ENCODE measurements around the gene SMIM29.

SMIM29 gene

DNA sequence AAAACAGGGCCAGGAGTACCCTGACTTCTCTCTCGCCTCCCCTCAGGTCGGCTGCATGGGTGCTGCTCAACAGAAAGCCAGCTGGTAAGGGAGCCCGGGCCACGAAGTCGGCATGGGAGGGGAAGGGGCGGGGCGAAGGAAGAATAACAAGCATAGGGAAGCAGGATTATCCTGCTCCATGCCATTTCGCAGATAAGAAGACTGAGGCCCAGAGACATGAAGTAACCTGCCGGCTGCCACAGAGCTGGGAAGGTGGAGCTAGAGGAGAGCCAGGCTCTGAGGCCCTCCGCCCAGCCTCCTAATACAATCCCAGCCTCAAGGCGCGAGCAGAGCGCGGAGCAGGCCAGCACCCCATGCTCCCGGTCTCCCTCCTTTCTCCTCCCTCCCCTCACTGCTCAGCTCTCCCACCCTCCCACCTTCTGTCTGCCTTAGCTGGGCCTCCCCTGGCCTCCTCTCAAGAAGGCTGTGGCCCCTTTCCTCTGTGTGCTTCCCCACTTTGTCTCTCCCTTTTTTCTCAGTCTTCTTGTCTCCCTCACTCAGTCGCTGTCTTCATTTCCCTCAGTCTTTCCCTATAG is 25.3 kb downstream of the SMIM29 start:
- Histone ChIP-seq H3K9me3 (ENCODE audit: low read length) (no peaks in the 10 kb centered on the region), H3K4me3 (ENCODE audit: low read length) (peak overlapping the region; percentile 42), H3K4me1 (ENCODE audit: insufficient read depth, low read length) (peaks cover 8% of the 10 kb centered on the region), H3K27me3 (ENCODE audit: insufficient read depth, low read length) (peaks cover 3% of the 10 kb centered on the region), H2AFZ (ENCODE audit: low read depth, low read length) (peak overlapping the region; percentile 56), H3K36me3 (ENCODE audit: insufficient read depth, low read length) (no peaks in the 10 kb centered on the region)

GRCh38 chr6:34218691-34219090 is 30.1 kb downstream of the SMIM29 start:
- no peaks in the 10 kb centered on the region for H3K9me3 ChIP-seq (ENCODE audit: low read length)
- no peak overlapping the region for H2AFZ ChIP-seq (ENCODE audit: low read depth, low read length)
- no peaks in the 10 kb centered on the region for H3K36me3 ChIP-seq (ENCODE audit: insufficient read depth, low read length)
- H3K4me1 ChIP-seq (ENCODE audit: insufficient read depth, low read length): no peaks in the 10 kb centered on the region
- H3K4me3 ChIP-seq (ENCODE audit: low read length): no peak overlapping the region
- H3K27me3 ChIP-seq (ENCODE audit: insufficient read depth, low read length): peaks cover 3% of the 10 kb centered on the region

GRCh38 chr6:34213772-34214171 is 35.0 kb downstream of the SMIM29 start:
- Histone ChIP-seq H3K9me3 (ENCODE audit: low read length) (no peaks in the 10 kb centered on the region), H2AFZ (ENCODE audit: low read depth, low read length) (no peak overlapping the region), H3K27me3 (ENCODE audit: insufficient read depth, low read length) (no peaks in the 10 kb centered on the region), H3K4me3 (ENCODE audit: low read length) (no peak overlapping the region), H3K4me1 (ENCODE audit: insufficient read depth, low read length) (no peaks in the 10 kb centered on the region), H3K36me3 (ENCODE audit: insufficient read depth, low read length) (no peaks in the 10 kb centered on the region)

DNA sequence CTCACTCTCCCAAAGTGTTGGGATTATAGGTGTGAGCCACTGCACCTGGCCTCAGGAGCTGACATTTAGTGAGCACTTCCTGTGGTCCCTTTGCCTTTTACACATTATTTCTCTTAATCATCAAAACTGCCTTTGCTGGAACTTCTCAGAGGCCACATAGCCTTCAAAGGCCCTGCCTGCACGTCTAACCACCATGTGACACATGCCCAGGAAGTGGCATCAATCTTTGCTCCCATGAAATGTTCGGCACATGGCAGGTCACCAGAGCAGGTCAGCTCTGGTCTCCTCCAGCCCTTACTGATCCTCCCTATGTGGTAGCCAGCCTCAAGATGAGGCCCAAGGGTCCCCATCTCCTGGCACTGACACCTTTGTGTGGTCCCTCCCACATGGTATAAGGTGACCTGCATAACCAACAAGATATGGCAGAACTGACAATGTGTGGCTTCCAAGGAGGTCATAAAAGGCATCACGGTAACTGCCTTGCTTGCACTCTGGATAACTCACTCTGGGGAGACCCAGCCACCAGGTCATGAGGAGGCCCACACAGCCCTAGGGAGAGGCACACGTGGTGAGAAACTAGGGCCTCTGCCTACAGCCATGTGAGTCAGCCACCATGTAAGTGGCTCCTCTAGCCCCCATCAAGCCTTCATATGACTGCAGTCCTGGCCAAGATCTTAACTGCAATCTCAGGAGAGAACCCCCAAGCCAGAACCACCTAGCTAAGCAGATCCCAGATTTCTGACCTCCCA is 40.9 kb downstream of the SMIM29 start:
- H3K9me3 ChIP-seq (ENCODE audit: low read length): no peaks in the 10 kb centered on the region
- H3K4me3 ChIP-seq (ENCODE audit: low read length): no peak overlapping the region
- H3K4me1 ChIP-seq (ENCODE audit: insufficient read depth, low read length): no peaks in the 10 kb centered on the region
- no peaks in the 10 kb centered on the region for H3K27me3 ChIP-seq (ENCODE audit: insufficient read depth, low read length)
- no peaks in the 10 kb centered on the region for H3K36me3 ChIP-seq (ENCODE audit: insufficient read depth, low read length)
- no peak overlapping the region for H2AFZ ChIP-seq (ENCODE audit: low read depth, low read length)

DNA sequence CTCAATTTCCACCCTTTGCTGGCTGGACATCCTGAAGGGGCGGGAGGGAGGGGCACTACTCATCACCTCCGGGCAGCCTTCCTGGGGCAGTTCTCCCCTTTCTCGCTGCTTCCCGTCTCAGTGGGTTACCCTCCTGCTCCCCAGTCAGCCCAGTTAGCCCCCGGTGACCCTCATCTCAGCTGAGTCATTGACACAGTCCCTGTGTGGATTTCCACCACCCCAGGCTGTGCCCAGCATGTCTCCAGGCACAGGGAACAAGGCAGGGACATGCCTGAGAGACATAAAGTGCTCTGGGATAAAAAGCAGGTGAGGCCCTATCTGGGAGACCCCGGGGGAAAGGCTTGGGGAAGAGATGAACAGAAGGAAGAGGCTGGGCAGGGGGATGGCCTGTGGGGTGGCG is 42.1 kb downstream of the SMIM29 start:
- Histone ChIP-seq H3K4me3 (ENCODE audit: low read length) (no peak overlapping the region), H3K27me3 (ENCODE audit: insufficient read depth, low read length) (no peaks in the 10 kb centered on the region), H3K9me3 (ENCODE audit: low read length) (no peaks in the 10 kb centered on the region), H3K36me3 (ENCODE audit: insufficient read depth, low read length) (no peaks in the 10 kb centered on the region), H3K4me1 (ENCODE audit: insufficient read depth, low read length) (no peaks in the 10 kb centered on the region), H2AFZ (ENCODE audit: low read depth, low read length) (no peak overlapping the region)

- H3K36me3 ChIP-seq (ENCODE audit: insufficient read depth, low read length): no peaks in the 10 kb centered on the region
- no peak overlapping the region for H2AFZ ChIP-seq (ENCODE audit: low read depth, low read length)
- no peaks in the 10 kb centered on the region for H3K4me1 ChIP-seq (ENCODE audit: insufficient read depth, low read length)
- H3K9me3 ChIP-seq (ENCODE audit: low read length): no peaks in the 10 kb centered on the region
- H3K4me3 ChIP-seq (ENCODE audit: low read length): no peak overlapping the region
- no peaks in the 10 kb centered on the region for H3K27me3 ChIP-seq (ENCODE audit: insufficient read depth, low read length)
Measured at GRCh38 chr6:34205916-34206315, 42.9 kb downstream of the SMIM29 start.

DNA sequence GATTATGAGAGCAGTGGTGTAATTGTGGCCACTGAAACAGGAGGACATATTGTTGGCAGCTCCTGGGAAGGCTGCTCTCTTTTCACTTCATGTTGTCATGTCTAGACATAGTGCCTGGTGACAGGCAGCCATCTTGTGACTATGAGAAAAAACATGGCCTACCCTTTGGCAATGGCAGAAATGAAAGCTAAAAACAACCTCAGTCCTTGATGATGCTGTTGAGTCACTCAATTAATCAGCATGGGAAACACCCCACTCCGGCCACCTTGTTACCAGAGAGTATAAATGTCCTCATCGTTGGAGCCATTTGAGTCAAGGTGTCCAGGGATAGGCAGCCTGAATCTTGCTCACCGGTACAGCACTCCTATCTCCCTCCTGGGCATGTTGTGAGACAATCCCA is 43.3 kb downstream of the SMIM29 start:
- Histone ChIP-seq H2AFZ (ENCODE audit: low read depth, low read length) (no peak overlapping the region), H3K4me1 (ENCODE audit: insufficient read depth, low read length) (no peaks in the 10 kb centered on the region), H3K36me3 (ENCODE audit: insufficient read depth, low read length) (no peaks in the 10 kb centered on the region), H3K27me3 (ENCODE audit: insufficient read depth, low read length) (no peaks in the 10 kb centered on the region), H3K4me3 (ENCODE audit: low read length) (no peak overlapping the region), H3K9me3 (ENCODE audit: low read length) (no peaks in the 10 kb centered on the region)

GRCh38 chr6:34204693-34205092 is 44.1 kb downstream of the SMIM29 start:
- no peaks in the 10 kb centered on the region for H3K9me3 ChIP-seq (ENCODE audit: low read length)
- no peaks in the 10 kb centered on the region for H3K36me3 ChIP-seq (ENCODE audit: insufficient read depth, low read length)
- no peak overlapping the region for H2AFZ ChIP-seq (ENCODE audit: low read depth, low read length)
- H3K4me3 ChIP-seq (ENCODE audit: low read length): no peak overlapping the region
- no peaks in the 10 kb centered on the region for H3K4me1 ChIP-seq (ENCODE audit: insufficient read depth, low read length)
- H3K27me3 ChIP-seq (ENCODE audit: insufficient read depth, low read length): no peaks in the 10 kb centered on the region

DNA sequence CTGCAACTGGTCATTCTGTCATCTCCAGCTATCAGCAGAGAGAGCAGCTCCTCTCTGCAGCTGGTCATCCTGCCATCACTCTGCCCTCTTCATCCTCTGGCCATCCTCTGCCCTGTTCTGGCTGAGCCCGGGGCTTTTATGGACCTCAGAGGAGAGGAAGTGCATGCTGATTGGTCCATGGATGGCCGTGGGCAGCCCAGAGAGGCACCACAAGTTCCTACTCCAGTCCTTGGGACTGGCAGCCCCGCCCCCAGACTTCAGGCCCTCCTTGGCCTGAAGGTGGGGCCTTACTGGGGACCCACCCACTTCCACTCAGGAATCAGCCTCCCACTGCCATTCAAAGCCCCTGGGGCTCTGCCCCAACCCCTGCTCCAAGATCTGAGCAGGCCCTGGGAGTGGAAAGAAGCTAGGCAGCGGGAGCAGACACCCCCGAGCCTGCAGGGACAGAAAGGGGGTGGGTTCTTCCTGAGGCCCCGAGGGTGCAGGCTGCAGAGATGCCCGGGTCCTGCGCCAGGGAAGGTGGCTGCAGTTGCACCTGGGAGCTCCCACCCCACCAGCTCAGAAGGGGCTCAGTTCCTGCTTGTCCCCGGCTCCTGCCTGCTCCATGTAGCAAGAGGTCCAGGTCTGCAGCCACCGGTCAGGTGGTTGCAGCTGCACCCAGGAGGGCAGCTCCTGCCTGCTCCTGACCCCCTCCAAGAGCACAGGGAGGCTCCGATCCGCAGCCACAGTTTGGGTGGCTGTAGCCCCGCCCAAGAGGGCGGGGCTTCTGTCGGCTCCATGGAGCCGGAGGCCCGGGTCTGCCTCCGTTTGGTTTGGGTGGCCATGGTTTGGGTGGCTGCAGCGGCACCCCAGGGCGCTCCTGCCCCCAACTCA is 46.2 kb downstream of the SMIM29 start:
- Histone ChIP-seq H2AFZ (ENCODE audit: low read depth, low read length) (no peak overlapping the region), H3K4me3 (ENCODE audit: low read length) (no peak overlapping the region), H3K9me3 (ENCODE audit: low read length) (no peaks in the 10 kb centered on the region), H3K27me3 (ENCODE audit: insufficient read depth, low read length) (no peaks in the 10 kb centered on the region), H3K36me3 (ENCODE audit: insufficient read depth, low read length) (no peaks in the 10 kb centered on the region), H3K4me1 (ENCODE audit: insufficient read depth, low read length) (no peaks in the 10 kb centered on the region)

DNA sequence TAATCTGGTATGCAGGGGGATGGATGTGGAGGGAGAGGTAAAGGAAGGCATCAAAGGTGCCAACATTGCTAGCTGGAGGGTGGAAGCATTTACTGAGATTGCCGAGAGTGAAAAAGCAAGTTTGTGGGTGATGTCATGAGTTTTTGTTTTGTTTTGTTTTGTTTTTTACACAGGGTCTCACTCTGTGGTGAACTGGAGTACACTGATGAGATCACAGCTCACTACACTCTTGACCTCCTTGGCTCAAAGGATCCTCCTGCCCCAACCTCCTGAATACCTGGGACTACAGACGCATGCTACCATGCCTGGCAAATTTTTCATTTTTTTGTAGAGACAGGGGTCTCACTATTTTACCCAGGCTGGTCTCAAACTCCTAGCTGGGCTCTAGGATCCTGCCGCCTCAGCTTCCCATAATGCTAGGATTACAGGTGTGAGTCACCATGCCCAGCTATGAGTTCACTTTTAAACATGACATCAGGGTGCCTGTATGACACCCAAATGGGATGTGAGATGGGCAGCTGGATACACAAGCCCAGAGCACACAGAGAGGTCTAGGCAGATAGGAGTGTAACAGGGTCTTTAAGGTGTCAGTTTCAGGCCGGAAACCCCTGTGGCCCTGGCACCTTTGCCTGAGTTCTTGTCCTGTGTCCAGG is 47.2 kb downstream of the SMIM29 start:
- Histone ChIP-seq H3K4me3 (ENCODE audit: low read length) (no peak overlapping the region), H3K36me3 (ENCODE audit: insufficient read depth, low read length) (no peaks in the 10 kb centered on the region)

DNA sequence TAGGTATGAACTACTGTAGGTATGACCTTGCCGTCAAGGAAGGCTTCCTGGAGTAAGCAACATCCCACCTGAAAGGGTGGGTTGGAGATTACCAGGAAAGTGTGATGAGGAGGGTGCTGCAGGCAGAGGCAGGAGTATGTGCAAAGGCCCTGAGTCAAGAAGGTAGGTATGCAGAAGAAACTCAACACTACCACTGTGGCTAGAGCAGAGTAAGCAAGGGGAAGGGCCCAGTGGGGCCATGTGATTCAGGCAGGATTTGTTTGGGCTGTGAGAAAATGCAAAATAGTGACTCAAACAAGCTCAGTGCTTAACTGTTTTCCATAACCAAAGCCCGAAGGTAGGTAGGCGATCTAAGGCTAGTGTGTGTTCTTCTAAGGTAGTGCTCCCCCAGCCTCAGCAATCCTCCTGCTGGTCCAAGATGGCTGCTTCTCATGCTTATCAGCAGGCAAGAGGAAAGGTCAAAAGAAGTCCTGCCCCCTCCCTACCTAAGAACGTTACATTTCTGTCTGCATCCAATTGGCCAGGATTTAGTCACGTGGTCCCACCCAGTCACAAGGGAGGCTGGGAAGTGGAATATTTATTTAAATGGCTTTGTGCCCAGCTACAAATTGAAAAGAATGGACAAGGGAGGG is 48.4 kb downstream of the SMIM29 start:
- Histone ChIP-seq H3K4me1 (ENCODE audit: insufficient read depth, low read length) (no peaks in the 10 kb centered on the region), H3K4me3 (ENCODE audit: low read length) (no peak overlapping the region), H3K27me3 (ENCODE audit: insufficient read depth, low read length) (no peaks in the 10 kb centered on the region), H2AFZ (ENCODE audit: low read depth, low read length) (no peak overlapping the region), H3K9me3 (ENCODE audit: low read length) (peaks cover 2% of the 10 kb centered on the region), H3K36me3 (ENCODE audit: insufficient read depth, low read length) (no peaks in the 10 kb centered on the region)

More for the DNA sequence above, 47.2 kb downstream of the SMIM29 start:
- no peaks in the 10 kb centered on the region for H3K4me1 ChIP-seq (ENCODE audit: insufficient read depth, low read length)
- H2AFZ ChIP-seq (ENCODE audit: low read depth, low read length): no peak overlapping the region
- H3K27me3 ChIP-seq (ENCODE audit: insufficient read depth, low read length): no peaks in the 10 kb centered on the region
- H3K9me3 ChIP-seq (ENCODE audit: low read length): peaks cover 2% of the 10 kb centered on the region

- H3K4me1 ChIP-seq (ENCODE audit: insufficient read depth, low read length): no peaks in the 10 kb centered on the region
- no peaks in the 10 kb centered on the region for H3K36me3 ChIP-seq (ENCODE audit: insufficient read depth, low read length)
- H3K4me3 ChIP-seq (ENCODE audit: low read length): no peak overlapping the region
- no peaks in the 10 kb centered on the region for H3K27me3 ChIP-seq (ENCODE audit: insufficient read depth, low read length)
- H3K9me3 ChIP-seq (ENCODE audit: low read length): peaks cover 2% of the 10 kb centered on the region
- H2AFZ ChIP-seq (ENCODE audit: low read depth, low read length): no peak overlapping the region
Measured at GRCh38 chr6:34196833-34197195, 52.0 kb downstream of the SMIM29 start.
